ENCODE results near the gene LHFPL3. TPM values are rescaled to one million over a fixed set of nuclear protein-coding genes. Genes with fewer than 3 reads are reported as not detected.

Gene LHFPL3
- total RNA-seq, 1 experiment from 2014 or later = 0.80 TPM

DNA sequence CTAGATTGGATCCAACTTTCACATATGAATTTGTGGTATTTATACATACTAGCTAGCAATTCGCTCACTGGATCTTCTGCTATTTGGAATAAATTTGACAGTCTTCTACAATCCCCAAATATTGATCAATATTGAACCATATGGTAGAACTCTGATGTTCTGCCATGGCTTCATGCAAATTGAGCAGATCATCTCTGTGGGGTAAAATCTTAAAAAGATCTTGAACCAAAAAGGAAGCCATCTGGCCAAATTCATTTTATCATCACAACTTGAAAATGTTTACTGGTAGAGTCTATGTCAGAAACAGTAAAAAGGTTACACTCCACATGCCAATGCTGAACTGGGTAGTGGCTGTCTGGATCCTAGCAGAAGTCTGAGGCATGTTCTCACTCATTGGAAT lies 80.0 kb downstream of the LHFPL3 start:
- Histone ChIP-seq H3K4me3 (ENCODE audit: insufficient read depth, low read depth, low read length) (no peak overlapping the region), H3K36me3 (replicated peaks; ENCODE audit: control insufficient read depth, insufficient read depth, low read length) (no peaks in the 10 kb centered on the region), H3K27me3 (ENCODE audit: control insufficient read depth, insufficient read depth, low read length) (no peaks in the 10 kb centered on the region)
- no peak for DNase-seq

DNA sequence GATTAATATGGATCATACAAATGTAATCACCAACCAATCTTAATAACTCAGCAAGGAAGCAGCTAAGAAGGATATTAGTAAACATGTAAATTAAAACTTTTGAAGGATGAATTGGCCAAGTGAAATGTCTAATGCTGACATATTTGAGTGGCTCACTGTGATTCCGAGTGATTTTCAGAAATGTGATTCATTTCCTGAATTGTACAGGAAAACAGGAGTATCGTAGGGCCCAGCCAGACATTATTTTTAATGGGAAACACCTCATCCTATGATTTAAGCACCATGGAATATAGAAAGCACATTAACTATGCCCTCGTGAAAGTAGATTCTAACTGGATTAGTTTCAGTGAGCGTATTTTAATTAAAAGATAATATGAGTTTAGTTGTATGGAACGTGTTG lies 82.3 kb downstream of the LHFPL3 start:
- no peak for DNase-seq
- no peak overlapping the region for H3K4me3 ChIP-seq (ENCODE audit: insufficient read depth, low read depth, low read length)

GRCh38 chr7:104412911-104413310 lies 84.5 kb downstream of the LHFPL3 start:
- no peak for DNase-seq
- Histone ChIP-seq H3K27me3 (ENCODE audit: control insufficient read depth, insufficient read depth, low read length) (no peaks in the 10 kb centered on the region), H3K36me3 (replicated peaks; ENCODE audit: control insufficient read depth, insufficient read depth, low read length) (no peaks in the 10 kb centered on the region), H3K4me3 (ENCODE audit: insufficient read depth, low read depth, low read length) (no peak overlapping the region)

More for the DNA sequence above, 82.3 kb downstream of the LHFPL3 start:
- Histone ChIP-seq H3K36me3 (replicated peaks; ENCODE audit: control insufficient read depth, insufficient read depth, low read length) (no peaks in the 10 kb centered on the region), H3K27me3 (ENCODE audit: control insufficient read depth, insufficient read depth, low read length) (no peaks in the 10 kb centered on the region)

DNA sequence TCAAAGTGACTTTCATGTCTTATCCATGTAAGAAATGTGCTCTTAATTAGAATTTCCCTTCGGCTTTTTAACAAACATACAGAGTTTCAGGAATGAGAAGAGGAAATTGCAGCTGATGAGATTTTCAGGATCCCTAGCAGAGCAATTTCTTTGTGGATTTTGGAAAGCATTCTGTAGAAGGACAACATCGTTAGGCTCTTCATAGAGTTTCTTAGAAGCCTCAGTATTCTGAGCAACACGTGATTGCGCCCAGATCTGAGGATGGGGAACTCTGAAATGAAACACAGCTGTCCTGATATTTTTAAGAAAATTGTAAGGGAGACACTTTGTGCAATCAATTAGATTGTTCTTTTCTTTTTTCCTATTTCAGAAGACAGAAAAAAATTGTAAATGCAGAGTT lies 85.8 kb downstream of the LHFPL3 start:
- DNase-seq = no peak
- H3K4me3 ChIP-seq (ENCODE audit: insufficient read depth, low read depth, low read length) = no peak overlapping the region
- no peaks in the 10 kb centered on the region for H3K36me3 ChIP-seq (replicated peaks; ENCODE audit: control insufficient read depth, insufficient read depth, low read length)
- H3K27me3 ChIP-seq (ENCODE audit: control insufficient read depth, insufficient read depth, low read length) = no peaks in the 10 kb centered on the region

GRCh38 chr7:104415700-104416099 lies 87.3 kb downstream of the LHFPL3 start:
- H3K36me3 ChIP-seq (replicated peaks; ENCODE audit: control insufficient read depth, insufficient read depth, low read length) = no peaks in the 10 kb centered on the region
- no peak overlapping the region for H3K4me3 ChIP-seq (ENCODE audit: insufficient read depth, low read depth, low read length)
- no peaks in the 10 kb centered on the region for H3K27me3 ChIP-seq (ENCODE audit: control insufficient read depth, insufficient read depth, low read length)
- no peak for DNase-seq

DNA sequence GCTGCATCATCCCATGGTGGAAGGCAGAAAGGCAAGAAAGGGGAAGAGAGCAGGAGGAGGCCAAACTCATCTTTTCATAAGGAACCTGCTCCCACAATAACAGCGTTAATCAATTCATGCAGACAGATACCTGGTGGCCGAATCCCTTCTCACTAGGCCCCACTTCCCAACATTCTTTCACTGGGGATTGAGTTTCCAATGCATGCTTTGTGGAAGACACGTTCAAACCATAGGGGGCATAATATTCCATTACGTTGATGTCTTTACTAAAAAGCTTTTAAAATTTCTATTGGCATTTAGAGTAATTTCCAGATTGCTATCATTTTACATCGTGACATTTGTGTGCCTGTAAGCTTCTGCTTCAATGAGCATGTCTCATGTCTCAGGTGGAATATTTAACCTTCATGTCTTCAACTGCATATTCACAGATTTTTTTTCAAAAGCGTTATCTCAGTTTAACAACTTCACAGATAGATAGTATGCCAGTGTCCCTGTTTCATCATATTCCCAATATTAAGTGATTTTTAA lies 88.5 kb downstream of the LHFPL3 start:
- H3K36me3 ChIP-seq (replicated peaks; ENCODE audit: control insufficient read depth, insufficient read depth, low read length) = no peaks in the 10 kb centered on the region
- H3K27me3 ChIP-seq (ENCODE audit: control insufficient read depth, insufficient read depth, low read length) = no peaks in the 10 kb centered on the region
- no peak for DNase-seq
- no peak overlapping the region for H3K4me3 ChIP-seq (ENCODE audit: insufficient read depth, low read depth, low read length)

DNA sequence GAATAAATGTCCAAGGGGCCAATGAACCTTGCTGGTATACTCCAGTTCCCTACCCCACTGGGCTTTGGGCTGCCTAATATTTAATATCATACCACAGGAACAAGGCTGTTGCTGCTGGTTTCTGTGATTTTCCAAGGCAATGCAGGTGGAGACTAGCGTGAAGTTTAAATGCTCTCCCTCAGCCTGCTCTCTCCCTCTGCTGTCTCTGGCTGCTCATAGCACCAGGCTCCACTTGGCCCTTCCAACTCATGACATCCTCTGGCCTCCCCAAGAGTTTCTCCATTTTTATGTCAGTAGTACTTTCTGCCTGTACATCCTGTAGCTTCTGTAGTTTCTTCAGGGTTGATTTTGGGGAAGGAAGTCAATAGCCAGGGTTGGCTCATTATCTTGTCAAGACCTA lies 103.5 kb downstream of the LHFPL3 start:
- H3K4me3 ChIP-seq (ENCODE audit: insufficient read depth, low read depth, low read length) = no peak overlapping the region
- DNase-seq = no peak
- H3K27me3 ChIP-seq (ENCODE audit: control insufficient read depth, insufficient read depth, low read length) = no peaks in the 10 kb centered on the region
- no peaks in the 10 kb centered on the region for H3K36me3 ChIP-seq (replicated peaks; ENCODE audit: control insufficient read depth, insufficient read depth, low read length)

- H3K4me3 ChIP-seq (ENCODE audit: insufficient read depth, low read depth, low read length) = no peak overlapping the region
- DNase-seq = no peak
- H3K27me3 ChIP-seq (ENCODE audit: control insufficient read depth, insufficient read depth, low read length) = no peaks in the 10 kb centered on the region
- H3K36me3 ChIP-seq (replicated peaks; ENCODE audit: control insufficient read depth, insufficient read depth, low read length) = no peaks in the 10 kb centered on the region
Measured at GRCh38 chr7:104434129-104434528, 105.7 kb downstream of the LHFPL3 start.

- DNase-seq = no peak
- Histone ChIP-seq H3K27me3 (ENCODE audit: control insufficient read depth, insufficient read depth, low read length) (no peaks in the 10 kb centered on the region), H3K4me3 (ENCODE audit: insufficient read depth, low read depth, low read length) (no peak overlapping the region), H3K36me3 (replicated peaks; ENCODE audit: control insufficient read depth, insufficient read depth, low read length) (no peaks in the 10 kb centered on the region)
Measured at GRCh38 chr7:104442481-104442880, 114.1 kb downstream of the LHFPL3 start.

GRCh38 chr7:104444017-104444416 lies 115.6 kb downstream of the LHFPL3 start:
- no peaks in the 10 kb centered on the region for H3K27me3 ChIP-seq (ENCODE audit: control insufficient read depth, insufficient read depth, low read length)
- H3K4me3 ChIP-seq (ENCODE audit: insufficient read depth, low read depth, low read length) = no peak overlapping the region
- no peak for DNase-seq

GRCh38 chr7:104445393-104445792 lies 117.0 kb downstream of the LHFPL3 start:
- no peak overlapping the region for H3K4me3 ChIP-seq (ENCODE audit: insufficient read depth, low read depth, low read length)
- no peaks in the 10 kb centered on the region for H3K27me3 ChIP-seq (ENCODE audit: control insufficient read depth, insufficient read depth, low read length)
- no peaks in the 10 kb centered on the region for H3K36me3 ChIP-seq (replicated peaks; ENCODE audit: control insufficient read depth, insufficient read depth, low read length)
- DNase-seq = no peak

More at GRCh38 chr7:104444017-104444416, 115.6 kb downstream of the LHFPL3 start:
- no peaks in the 10 kb centered on the region for H3K36me3 ChIP-seq (replicated peaks; ENCODE audit: control insufficient read depth, insufficient read depth, low read length)

DNA sequence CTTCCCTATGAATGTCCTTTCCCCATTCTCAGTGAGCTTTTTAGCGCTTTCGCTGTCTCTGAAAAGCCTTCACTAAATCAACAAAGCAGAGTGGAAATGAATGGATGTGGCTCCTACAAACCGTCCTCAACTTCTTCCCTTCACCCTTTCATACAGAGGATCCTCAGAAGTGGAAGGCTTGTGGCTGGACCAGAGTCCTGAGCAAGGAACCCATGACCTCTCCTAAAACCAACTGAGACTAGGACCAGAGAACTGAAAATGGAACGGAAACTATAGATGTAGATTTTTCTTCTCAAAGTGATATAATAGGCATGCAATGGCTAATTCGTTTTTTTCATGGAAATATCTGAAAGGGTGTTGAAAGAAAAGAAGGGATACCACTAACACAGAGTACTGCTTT lies 122.5 kb downstream of the LHFPL3 start:
- no peak for DNase-seq
- Histone ChIP-seq H3K4me3 (ENCODE audit: insufficient read depth, low read depth, low read length) (no peak overlapping the region), H3K27me3 (ENCODE audit: control insufficient read depth, insufficient read depth, low read length) (no peaks in the 10 kb centered on the region; the same call in 1 of the 2 replicates), H3K36me3 (replicated peaks; ENCODE audit: control insufficient read depth, insufficient read depth, low read length) (no peaks in the 10 kb centered on the region)

DNA sequence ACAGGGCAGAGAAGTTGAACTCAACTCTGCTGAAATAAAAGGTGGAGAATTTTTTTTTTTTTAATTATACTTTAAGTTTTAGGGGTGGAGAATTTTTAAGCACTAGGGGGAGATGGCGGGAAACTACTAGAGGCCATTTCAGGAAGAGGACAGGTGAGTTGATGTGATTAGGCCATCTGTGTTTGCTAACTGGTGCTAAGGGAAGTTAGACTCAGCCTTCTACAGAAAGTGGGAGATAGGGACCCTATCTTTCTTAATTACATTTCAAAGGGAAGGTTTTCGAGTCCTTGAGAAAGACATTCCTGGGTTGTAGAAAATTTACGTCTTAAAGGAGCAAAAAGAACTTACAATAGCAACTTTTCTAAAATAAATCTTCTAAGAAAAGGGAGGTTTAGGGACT lies 124.8 kb downstream of the LHFPL3 start:
- H3K4me3 ChIP-seq (ENCODE audit: insufficient read depth, low read depth, low read length) = no peak overlapping the region
- no peaks in the 10 kb centered on the region for H3K36me3 ChIP-seq (replicated peaks; ENCODE audit: control insufficient read depth, insufficient read depth, low read length)
- H3K27me3 ChIP-seq (ENCODE audit: control insufficient read depth, insufficient read depth, low read length) = no peaks in the 10 kb centered on the region; the same call in 1 of the 2 replicates
- peak; percentile 4 for DNase-seq

DNA sequence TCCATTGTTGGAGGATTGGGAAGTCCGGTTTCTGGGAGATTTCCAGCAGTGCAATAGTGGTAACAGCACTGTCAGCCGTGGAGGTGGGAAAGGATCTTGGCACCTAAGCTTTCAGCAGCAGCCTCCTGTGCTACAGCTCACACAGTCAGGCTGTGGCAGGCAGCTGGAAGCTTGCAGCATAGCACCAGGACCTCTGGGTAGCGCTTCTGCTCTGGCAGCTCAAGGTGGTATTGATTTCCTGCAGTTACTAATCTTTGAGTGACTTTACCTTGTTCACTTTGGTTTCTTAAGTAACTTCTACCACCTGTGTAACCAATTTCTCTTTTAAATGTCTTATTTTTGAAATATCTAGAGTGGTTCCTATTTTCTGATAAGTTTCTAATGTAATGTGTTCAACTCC lies 130.5 kb downstream of the LHFPL3 start:
- Histone ChIP-seq H3K36me3 (replicated peaks; ENCODE audit: control insufficient read depth, insufficient read depth, low read length) (no peaks in the 10 kb centered on the region), H3K27me3 (ENCODE audit: control insufficient read depth, insufficient read depth, low read length) (no peaks in the 10 kb centered on the region; the same call in 1 of the 2 replicates), H3K4me3 (ENCODE audit: insufficient read depth, low read depth, low read length) (no peak overlapping the region)
- no peak for DNase-seq

DNA sequence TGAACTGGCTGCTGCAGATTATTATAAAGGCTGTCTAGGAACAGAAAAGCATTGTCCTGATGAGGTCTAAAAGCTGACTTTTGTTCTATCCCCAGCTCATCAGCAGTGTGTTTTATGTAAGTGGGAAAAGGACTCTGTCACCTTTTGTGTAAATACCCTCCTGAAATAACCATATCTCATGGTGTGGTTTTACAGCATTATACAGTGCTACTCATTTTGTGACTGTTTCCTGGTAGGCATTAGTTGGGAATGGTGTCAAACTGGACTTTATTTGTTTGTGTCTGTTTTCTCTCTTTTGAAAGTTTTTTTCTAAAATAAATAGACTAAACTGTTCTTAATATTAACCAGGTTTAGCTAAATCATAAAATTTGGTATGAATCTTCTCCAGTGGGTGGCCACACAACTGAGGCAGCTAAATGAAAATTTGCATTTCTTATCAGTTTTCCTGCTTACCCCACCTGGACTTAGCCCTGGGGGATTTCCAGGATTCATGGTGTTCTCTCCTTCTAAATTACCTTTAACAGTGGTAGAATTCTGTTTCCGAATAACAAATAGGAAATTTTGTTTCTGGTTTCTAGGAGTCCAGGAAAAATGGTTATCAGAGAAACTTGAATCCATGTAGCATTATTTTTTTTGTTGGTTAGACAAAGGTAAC lies 140.9 kb downstream of the LHFPL3 start:
- Histone ChIP-seq H3K27me3 (ENCODE audit: control insufficient read depth, insufficient read depth, low read length) (no peaks in the 10 kb centered on the region), H3K36me3 (replicated peaks; ENCODE audit: control insufficient read depth, insufficient read depth, low read length) (no peaks in the 10 kb centered on the region), H3K4me3 (ENCODE audit: insufficient read depth, low read depth, low read length) (no peak overlapping the region)
- no peak for DNase-seq

Measured in H7 (cell line).